GM19372 (cell line): ENCODE results near the gene FBXO3.
A peak's percentile ranks its signal among the peaks of the same experiment; 100 is the strongest.

Source experiments
- ATAC-seq: cut with Tn5 transposase; IDR thresholded peaks from one replicate; pipeline ENCODE4 v1.9.1; 2021; ENCODE audit warnings: mild to moderate bottlenecking, low read depth, moderate library complexity; ENCODE audit not compliant: unreplicated experiment

Gene FBXO3

GRCh38 chr11:33704240-33705002 lies 69.9 kb downstream of the FBXO3 start:
- no peak for ATAC-seq

GRCh38 chr11:33703788-33704187 lies 70.5 kb downstream of the FBXO3 start:
- ATAC-seq: no peak

- no peak for ATAC-seq
These were observed 71.1 kb downstream of the FBXO3 start for GRCh38 chr11:33703234-33703633.

- ATAC-seq: no peak
These were observed 72.8 kb downstream of the FBXO3 start for GRCh38 chr11:33701302-33702230.

GRCh38 chr11:33700502-33701271 lies 73.6 kb downstream of the FBXO3 start, which contains the start of gene C11orf91:
Gene C11orf91, minus strand, starts transcription at chr11:33700826. Its CDS starts 86 bp downstream, at chr11:33700740.
- ATAC-seq: peak; percentile 88

GRCh38 chr11:33700063-33700501 lies 74.2 kb downstream of the FBXO3 start:
- ATAC-seq: no peak

- ATAC-seq: no peak
These were observed 74.7 kb downstream of the FBXO3 start for GRCh38 chr11:33699515-33700062.

GRCh38 chr11:33698921-33699320 lies 75.4 kb downstream of the FBXO3 start:
- no peak for ATAC-seq

GRCh38 chr11:33697997-33698396 lies 76.3 kb downstream of the FBXO3 start:
- ATAC-seq: no peak

- ATAC-seq: no peak
These were observed 77.2 kb downstream of the FBXO3 start for GRCh38 chr11:33696931-33697638.

GRCh38 chr11:33696411-33696810 lies 77.9 kb downstream of the FBXO3 start:
- no peak for ATAC-seq

- no peak for ATAC-seq
These were observed 79.2 kb downstream of the FBXO3 start for GRCh38 chr11:33695051-33695566.

- ATAC-seq: no peak
These were observed 79.8 kb downstream of the FBXO3 start for GRCh38 chr11:33694346-33695050.

- ATAC-seq: no peak
These were observed 81.8 kb downstream of the FBXO3 start for GRCh38 chr11:33692541-33692940.

- no peak for ATAC-seq
These were observed 82.3 kb downstream of the FBXO3 start for GRCh38 chr11:33692013-33692504.

GRCh38 chr11:33691066-33691864 lies 83.1 kb downstream of the FBXO3 start:
- no peak for ATAC-seq
